NK-92 treated with Interleukin-12 subunit alpha and Interleukin-12 subunit beta, amount 100 ng/mL, for 24 hours (cell line): ENCODE results near the gene HPSE2.

ENCODE experiments used
- DNase-seq: peaks from one replicate; lab custom pipeline; 2025; lab: John Stamatoyannopoulos, UW

The HPSE2 gene

GRCh38 chr10:98488669-98489430 is 746.8 kb downstream of the HPSE2 start:
- DNase-seq, result no peak

GRCh38 chr10:98487649-98488048 is 748.0 kb downstream of the HPSE2 start:
- no peak for DNase-seq

GRCh38 chr10:98486421-98486820 is 749.2 kb downstream of the HPSE2 start:
- no peak for DNase-seq

- DNase-seq, result no peak
Measured at GRCh38 chr10:98485959-98486358, 749.7 kb downstream of the HPSE2 start.

- no peak for DNase-seq
Measured at GRCh38 chr10:98483658-98484057, 752.0 kb downstream of the HPSE2 start.

- no peak for DNase-seq
Measured at GRCh38 chr10:98482096-98482495, 753.6 kb downstream of the HPSE2 start.

- DNase-seq, result no peak
Measured at GRCh38 chr10:98481404-98481945, 754.2 kb downstream of the HPSE2 start.

- DNase-seq, result no peak
Measured at GRCh38 chr10:98478430-98479222, 757.0 kb downstream of the HPSE2 start.

- DNase-seq, result no peak
Measured at GRCh38 chr10:98477861-98478260, 757.8 kb downstream of the HPSE2 start.

- no peak for DNase-seq
Measured at GRCh38 chr10:98474628-98475027, 761.0 kb downstream of the HPSE2 start.

- DNase-seq, result no peak
Measured at GRCh38 chr10:98472196-98472595, 763.5 kb downstream of the HPSE2 start.

- no peak for DNase-seq
Measured at GRCh38 chr10:98470850-98471249, 764.8 kb downstream of the HPSE2 start.

GRCh38 chr10:98469001-98469931 is 766.4 kb downstream of the HPSE2 start:
- DNase-seq, result no peak

- DNase-seq, result no peak
Measured at GRCh38 chr10:98467506-98468318, 767.9 kb downstream of the HPSE2 start.

- no peak for DNase-seq
Measured at GRCh38 chr10:98466861-98467505, 768.7 kb downstream of the HPSE2 start.

GRCh38 chr10:98465866-98466265 is 769.8 kb downstream of the HPSE2 start:
- DNase-seq, result no peak

GRCh38 chr10:98463976-98464754 is 771.5 kb downstream of the HPSE2 start:
- no peak for DNase-seq

- DNase-seq, result no peak
Measured at GRCh38 chr10:98463016-98463415, 772.6 kb downstream of the HPSE2 start.

GRCh38 chr10:98461500-98461842 is 774.2 kb downstream of the HPSE2 start:
- no peak for DNase-seq
